ENCODE data around the gene C1orf210. TPM values are rescaled to one million over a fixed set of nuclear protein-coding genes. Genes with fewer than 3 reads are reported as not detected.

The C1orf210 gene
- total RNA-seq, 1 experiment from 2014 or later = 7.8 TPM

- no peak overlapping the region for H3K27ac Mint-ChIP-seq (ENCODE audit: unreplicated experiment)
- POLR2A ChIA-PET = no interaction called here
- no peaks in the 10 kb centered on the region for H3K9me3 Mint-ChIP-seq (ENCODE audit: unreplicated experiment)
- no TSS peak for BruUV-seq (replicated peaks)
- no peak overlapping the region for H3K4me3 Mint-ChIP-seq (ENCODE audit: unreplicated experiment)
- Histone ChIP-seq H3K36me3 (ENCODE audit: control insufficient read depth, insufficient read depth, low read length) (no peaks in the 10 kb centered on the region), H3K9me3 (no peaks in the 10 kb centered on the region), H3K4me1 (no peaks in the 10 kb centered on the region), H3K27me3 (replicated peaks; ENCODE audit: control insufficient read depth, insufficient read depth, low read length) (no peaks in the 10 kb centered on the region), H3K4me3 (ENCODE audit: low read depth, low read length) (no peak overlapping the region)
- intact Hi-C loops (cut with micrococcal nuclease; ENCODE audit: unreplicated experiment) = loop anchor here (10.0 kb wide), 1 partner anchor 51 kb away; the partner anchor contains the start of gene C1orf210
- CTCF ChIA-PET = interaction anchor here (1.5 kb wide), 1 partner anchor 181 kb away, joined by 4 read pairs; no protein-coding TSS in a partner anchor
- no peak for DNase-seq
- no peaks in the 10 kb centered on the region for H3K36me3 Mint-ChIP-seq (ENCODE audit: insufficient read depth, unreplicated experiment)
- peaks cover 10% of the 10 kb centered on the region for H3K4me1 Mint-ChIP-seq (ENCODE audit: low read depth, unreplicated experiment)
- H3K27me3 Mint-ChIP-seq (ENCODE audit: insufficient read depth, unreplicated experiment) = no peaks in the 10 kb centered on the region
- TF ChIP-seq, protein P1, sequence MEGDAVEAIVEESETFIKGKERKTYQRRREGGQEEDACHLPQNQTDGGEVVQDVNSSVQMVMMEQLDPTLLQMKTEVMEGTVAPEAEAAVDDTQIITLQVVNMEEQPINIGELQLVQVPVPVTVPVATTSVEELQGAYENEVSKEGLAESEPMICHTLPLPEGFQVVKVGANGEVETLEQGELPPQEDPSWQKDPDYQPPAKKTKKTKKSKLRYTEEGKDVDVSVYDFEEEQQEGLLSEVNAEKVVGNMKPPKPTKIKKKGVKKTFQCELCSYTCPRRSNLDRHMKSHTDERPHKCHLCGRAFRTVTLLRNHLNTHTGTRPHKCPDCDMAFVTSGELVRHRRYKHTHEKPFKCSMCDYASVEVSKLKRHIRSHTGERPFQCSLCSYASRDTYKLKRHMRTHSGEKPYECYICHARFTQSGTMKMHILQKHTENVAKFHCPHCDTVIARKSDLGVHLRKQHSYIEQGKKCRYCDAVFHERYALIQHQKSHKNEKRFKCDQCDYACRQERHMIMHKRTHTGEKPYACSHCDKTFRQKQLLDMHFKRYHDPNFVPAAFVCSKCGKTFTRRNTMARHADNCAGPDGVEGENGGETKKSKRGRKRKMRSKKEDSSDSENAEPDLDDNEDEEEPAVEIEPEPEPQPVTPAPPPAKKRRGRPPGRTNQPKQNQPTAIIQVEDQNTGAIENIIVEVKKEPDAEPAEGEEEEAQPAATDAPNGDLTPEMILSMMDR (IDR thresholded peaks at IDR 0.05; ENCODE audit: insufficient read depth in 1 of 2, low read depth in 1 of 2, low read length in 1 of 2, severe bottlenecking in 1 of 2, unreplicated experiment in 1 of 2) = no peak
Measured at GRCh38 chr1:43233631-43234030, 51.8 kb downstream of the C1orf210 start.

DNA sequence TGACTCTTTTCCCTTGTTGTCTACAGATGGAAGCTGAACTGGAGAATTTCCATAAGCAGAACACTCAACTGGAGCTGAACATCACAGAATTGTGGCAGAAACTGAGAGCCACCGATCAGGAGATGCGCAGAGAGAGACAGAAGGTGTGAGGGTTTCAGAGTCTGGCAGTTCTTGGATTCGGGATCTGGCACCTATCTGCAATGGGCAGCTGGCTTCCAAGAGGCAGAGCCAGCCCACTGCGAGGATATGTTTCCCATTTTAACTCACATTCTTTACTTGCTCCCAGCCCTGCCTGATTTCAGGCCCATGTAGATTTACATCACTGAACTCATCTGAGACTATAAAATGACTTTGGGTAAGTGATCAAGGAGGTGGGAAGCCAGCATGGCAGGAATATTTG, 52.9 kb downstream of the C1orf210 start:
- CTCF ChIA-PET = interaction anchor here (1.5 kb wide), 1 partner anchor 182 kb away, joined by 4 read pairs; no protein-coding TSS in a partner anchor
- H3K4me3 ChIP-seq (ENCODE audit: low read depth, low read length) = no peak overlapping the region
- Mint-ChIP-seq H3K4me1 (ENCODE audit: low read depth, unreplicated experiment) (peaks cover 19% of the 10 kb centered on the region), H3K36me3 (ENCODE audit: insufficient read depth, unreplicated experiment) (no peaks in the 10 kb centered on the region), H3K27me3 (ENCODE audit: insufficient read depth, unreplicated experiment) (no peaks in the 10 kb centered on the region), H3K4me3 (ENCODE audit: unreplicated experiment) (no peak overlapping the region), H3K27ac (ENCODE audit: unreplicated experiment) (no peak overlapping the region), H3K9me3 (ENCODE audit: unreplicated experiment) (no peaks in the 10 kb centered on the region)
- intact Hi-C loops (cut with micrococcal nuclease; ENCODE audit: unreplicated experiment) = loop anchor here (10.0 kb wide), 1 partner anchor 52 kb away; the partner anchor contains the start of gene C1orf210
- H3K4me1 ChIP-seq = peaks cover 6% of the 10 kb centered on the region
- H3K9me3 ChIP-seq = no peaks in the 10 kb centered on the region
- no peaks in the 10 kb centered on the region for H3K36me3 ChIP-seq (ENCODE audit: control insufficient read depth, insufficient read depth, low read length)
- POLR2A ChIA-PET = no interaction called here
- DNase-seq = no peak
- no TSS peak for BruUV-seq (replicated peaks)
- TF ChIP-seq, protein P1 (IDR thresholded peaks at IDR 0.05; ENCODE audit: insufficient read depth in 1 of 2, low read depth in 1 of 2, low read length in 1 of 2, severe bottlenecking in 1 of 2, unreplicated experiment in 1 of 2) = no peak
- no peaks in the 10 kb centered on the region for H3K27me3 ChIP-seq (replicated peaks; ENCODE audit: control insufficient read depth, insufficient read depth, low read length)

- DNase-seq = no peak
- H3K4me1 Mint-ChIP-seq (ENCODE audit: low read depth, unreplicated experiment) = peaks cover 23% of the 10 kb centered on the region
- TF ChIP-seq, protein P1 (IDR thresholded peaks at IDR 0.05; ENCODE audit: insufficient read depth in 1 of 2, low read depth in 1 of 2, low read length in 1 of 2, severe bottlenecking in 1 of 2, unreplicated experiment in 1 of 2) = no peak
- no peak overlapping the region for H3K4me3 Mint-ChIP-seq (ENCODE audit: unreplicated experiment)
- no TSS peak for BruUV-seq (replicated peaks)
- H3K27ac Mint-ChIP-seq (ENCODE audit: unreplicated experiment) = no peak overlapping the region
- H3K4me3 ChIP-seq (ENCODE audit: low read depth, low read length) = no peak overlapping the region
- H3K9me3 Mint-ChIP-seq (ENCODE audit: unreplicated experiment) = no peaks in the 10 kb centered on the region
- ChIA-PET CTCF (no interaction called here), POLR2A (interaction anchor here (0.6 kb wide), 1 partner anchor 134 kb away, joined by 3 read pairs; no protein-coding TSS in a partner anchor)
- H3K4me1 ChIP-seq = peaks cover 10% of the 10 kb centered on the region
- no peaks in the 10 kb centered on the region for H3K27me3 Mint-ChIP-seq (ENCODE audit: insufficient read depth, unreplicated experiment)
- no peaks in the 10 kb centered on the region for H3K36me3 Mint-ChIP-seq (ENCODE audit: insufficient read depth, unreplicated experiment)
- intact Hi-C loops (cut with micrococcal nuclease; ENCODE audit: unreplicated experiment) = loop anchor here (10.0 kb wide), 1 partner anchor 53 kb away; the partner anchor contains the start of gene C1orf210
- no peaks in the 10 kb centered on the region for H3K27me3 ChIP-seq (replicated peaks; ENCODE audit: control insufficient read depth, insufficient read depth, low read length)
- no peaks in the 10 kb centered on the region for H3K9me3 ChIP-seq
- H3K36me3 ChIP-seq (ENCODE audit: control insufficient read depth, insufficient read depth, low read length) = no peaks in the 10 kb centered on the region
Measured at GRCh38 chr1:43232074-43232473, 53.3 kb downstream of the C1orf210 start.

Other genes with a start within 250 kb of the C1orf210 start
- gene EBNA1BP2, start 113.3 kb downstream of the C1orf210 start, total RNA-seq (2022) = 56.3 and 61.6 TPM in 2 replicates
- 0.23 and 0.35 TPM in 2 replicates for gene CFAP57, start 113.3 kb downstream of the C1orf210 start, total RNA-seq (2022)
- 22.8 and 25.9 TPM in 2 replicates for gene TMEM125, start 15.6 kb downstream of the C1orf210 start, total RNA-seq (2022)
- gene TIE1, start 15.4 kb upstream of the C1orf210 start, total RNA-seq (2022) = not detected in 2 replicates
- gene MPL, start 52.2 kb upstream of the C1orf210 start, total RNA-seq (2022) = 0.49 TPM in 1 of 2 replicates, not detected in the other
- gene CDC20, start 73.4 kb upstream of the C1orf210 start, total RNA-seq (2022) = 123 and 125 TPM in 2 replicates
- gene ELOVL1, start 82.4 kb upstream of the C1orf210 start, total RNA-seq (2022) = 66.8 and 67.1 TPM in 2 replicates
- gene MED8, start 104.2 kb upstream of the C1orf210 start, total RNA-seq (2022) = 33.3 and 35.8 TPM in 2 replicates
- gene SZT2, start 104.3 kb upstream of the C1orf210 start, total RNA-seq (2022) = 29.0 and 31.6 TPM in 2 replicates
- gene HYI, start 168.3 kb upstream of the C1orf210 start, total RNA-seq (2022) = 34.5 and 35.4 TPM in 2 replicates
- gene PTPRF, start 245.3 kb upstream of the C1orf210 start, total RNA-seq (2022) = 158 TPM in 2 replicates